GM12801 (cell line): ENCODE measurements around the gene B9D2.

Experiments
- CTCF ChIP-seq: IDR thresholded peaks from one replicate; pipeline ENCODE4 v1.5.1; 2011; ENCODE audit warnings: control low read depth; ENCODE audit not compliant: insufficient read length; ENCODE audit errors: extremely low read depth

Gene B9D2

GRCh38 chr19:41363753-41364523 lies at the start of gene B9D2:
Gene B9D2, minus strand, starts transcription at chr19:41364149. Its CDS starts 630 bp downstream, at chr19:41363519.
- no peak for TF ChIP-seq CTCF

- no peak for TF ChIP-seq CTCF
Observed at GRCh38 chr19:41412953-41413352, 49.0 kb upstream of the B9D2 start.

- TF ChIP-seq CTCF: no peak
Observed at GRCh38 chr19:41411968-41412265, 48.0 kb upstream of the B9D2 start.

GRCh38 chr19:41411100-41411967 lies 47.4 kb upstream of the B9D2 start:
- TF ChIP-seq CTCF: no peak

GRCh38 chr19:41410336-41411054 lies 46.5 kb upstream of the B9D2 start:
- no peak for TF ChIP-seq CTCF

GRCh38 chr19:41409288-41409687 lies 45.3 kb upstream of the B9D2 start:
- TF ChIP-seq CTCF: no peak

GRCh38 chr19:41408256-41408655 lies 44.3 kb upstream of the B9D2 start:
- TF ChIP-seq CTCF: no peak
